CD4-positive, alpha-beta T cell treated with Interleukin-4 for 1 hour (primary cell): ENCODE data around the gene ANKRD33.

Source experiments
- DNase-seq, 2 donors: peaks; one replicate each; pipeline ENCODE4 v3.0.0-alpha.2; 2020 to 2022

Gene ANKRD33

DNA sequence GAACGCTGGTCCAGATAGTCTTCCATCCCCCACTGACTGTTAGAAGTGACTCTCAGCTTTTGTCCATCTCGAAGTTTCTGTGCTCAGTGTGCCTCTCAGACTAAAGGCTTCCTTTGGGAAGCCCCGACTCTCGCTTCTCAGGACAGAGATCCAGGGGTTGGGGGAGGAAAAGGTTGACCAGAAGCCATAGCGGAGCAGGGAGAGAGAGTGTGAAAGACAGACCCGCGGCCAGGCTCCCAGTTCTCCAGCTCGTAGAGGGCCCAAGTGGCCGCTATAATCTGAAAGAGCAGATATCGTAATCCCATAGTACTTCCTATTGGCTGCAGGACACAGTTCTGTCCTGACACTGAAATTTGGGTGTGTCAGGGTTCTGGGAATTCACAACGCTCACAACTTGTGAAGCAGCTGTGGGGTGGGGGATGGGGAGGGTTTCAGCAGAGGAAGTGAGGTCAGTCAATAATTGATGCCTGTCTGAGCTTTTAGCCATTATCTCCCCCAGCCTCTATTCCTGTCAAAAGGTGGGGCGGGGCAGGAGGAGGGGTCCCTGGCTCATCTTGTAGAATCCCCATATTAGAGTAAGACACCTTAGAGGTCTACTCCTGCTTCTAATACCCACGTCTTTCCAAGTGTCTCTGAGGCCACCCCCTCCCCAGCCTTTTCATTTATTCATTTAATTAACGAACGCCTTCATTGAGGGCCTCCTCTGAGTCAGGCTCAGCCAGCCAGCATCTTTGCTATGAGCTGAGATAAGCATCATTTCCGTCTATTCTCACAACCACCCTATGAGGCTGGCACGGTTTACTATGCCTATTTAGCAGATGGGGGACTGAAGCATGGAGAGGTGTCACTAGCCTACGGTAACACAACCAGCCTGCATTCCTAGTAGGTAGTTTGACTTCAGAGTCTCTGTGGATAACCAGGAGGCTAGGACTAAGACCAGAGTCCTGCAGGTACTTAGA, 17.8 kb downstream of the ANKRD33 start:
- peak in 1 of 2 donors; percentile 33 for DNase-seq

DNA sequence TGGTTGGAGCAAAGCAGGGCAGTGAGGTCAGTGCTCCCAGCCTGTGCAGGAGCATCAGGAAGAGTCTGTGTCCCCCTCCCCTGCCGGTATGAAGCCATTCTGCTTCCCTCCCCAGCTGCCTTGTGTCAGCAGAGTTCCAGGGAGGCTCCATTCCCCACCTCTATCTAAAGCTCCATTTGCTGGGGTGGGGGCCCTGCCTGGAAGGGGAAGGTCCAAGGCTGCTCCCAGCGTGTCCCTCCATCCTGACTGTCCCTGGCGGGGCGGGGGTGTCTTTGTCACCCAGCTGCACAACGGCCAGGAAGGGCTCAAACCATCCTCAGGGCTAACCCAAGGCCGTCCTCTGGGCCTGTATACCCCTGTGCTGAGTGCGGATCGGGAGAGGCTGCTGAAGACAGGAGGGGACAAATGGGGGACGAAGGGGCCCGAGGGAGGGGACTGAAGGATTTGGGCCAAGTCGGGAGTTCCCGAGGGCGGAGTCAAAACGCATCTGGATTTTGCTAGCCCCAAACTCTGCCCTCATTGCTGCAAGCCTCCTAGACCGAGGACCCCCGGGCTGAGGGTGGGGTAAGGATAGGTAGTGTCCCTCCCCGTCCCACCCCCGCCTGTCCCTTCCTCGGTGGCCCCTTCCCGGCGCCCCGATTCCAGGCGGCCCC, 18.7 kb downstream of the ANKRD33 start:
- no peak for DNase-seq

DNA sequence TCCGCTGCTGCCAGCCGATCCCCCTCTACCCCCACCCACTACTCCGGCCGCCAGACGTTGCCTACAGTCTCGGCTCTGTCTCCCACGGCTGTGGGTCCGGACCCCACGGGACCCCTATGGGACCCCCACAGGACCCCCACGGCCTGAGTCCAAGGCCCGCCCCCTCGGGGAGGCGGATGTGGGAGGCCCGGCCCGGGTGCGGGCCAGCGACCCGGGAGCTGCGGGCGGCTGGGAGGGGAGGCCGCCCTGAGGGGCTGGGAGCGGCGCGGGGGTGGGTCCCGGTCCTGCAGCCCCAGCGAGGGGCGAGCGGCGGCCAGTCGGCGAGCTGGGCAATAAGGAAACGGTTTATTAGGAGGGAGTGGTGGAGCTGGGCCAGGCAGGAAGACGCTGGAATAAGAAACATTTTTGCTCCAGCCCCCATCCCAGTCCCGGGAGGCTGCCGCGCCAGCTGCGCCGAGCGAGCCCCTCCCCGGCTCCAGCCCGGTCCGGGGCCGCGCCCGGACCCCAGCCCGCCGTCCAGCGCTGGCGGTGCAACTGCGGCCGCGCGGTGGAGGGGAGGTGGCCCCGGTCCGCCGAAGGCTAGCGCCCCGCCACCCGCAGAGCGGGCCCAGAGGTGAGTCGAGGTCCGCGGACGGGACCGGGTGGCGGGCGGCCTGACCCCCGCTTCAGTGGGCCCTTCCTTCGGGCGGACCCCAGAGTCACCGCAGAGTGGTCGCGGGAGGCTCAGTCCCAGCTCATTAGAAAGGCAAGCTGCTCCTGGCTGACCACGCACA, 19.4 kb downstream of the ANKRD33 start, which contains the start of gene ACVRL1:
ACVRL1 (plus strand) TSS at position 422 of the 773 bp plus-strand sequence. CDS start 4,971 bp downstream, outside the sequence.
- no peak for DNase-seq

DNA sequence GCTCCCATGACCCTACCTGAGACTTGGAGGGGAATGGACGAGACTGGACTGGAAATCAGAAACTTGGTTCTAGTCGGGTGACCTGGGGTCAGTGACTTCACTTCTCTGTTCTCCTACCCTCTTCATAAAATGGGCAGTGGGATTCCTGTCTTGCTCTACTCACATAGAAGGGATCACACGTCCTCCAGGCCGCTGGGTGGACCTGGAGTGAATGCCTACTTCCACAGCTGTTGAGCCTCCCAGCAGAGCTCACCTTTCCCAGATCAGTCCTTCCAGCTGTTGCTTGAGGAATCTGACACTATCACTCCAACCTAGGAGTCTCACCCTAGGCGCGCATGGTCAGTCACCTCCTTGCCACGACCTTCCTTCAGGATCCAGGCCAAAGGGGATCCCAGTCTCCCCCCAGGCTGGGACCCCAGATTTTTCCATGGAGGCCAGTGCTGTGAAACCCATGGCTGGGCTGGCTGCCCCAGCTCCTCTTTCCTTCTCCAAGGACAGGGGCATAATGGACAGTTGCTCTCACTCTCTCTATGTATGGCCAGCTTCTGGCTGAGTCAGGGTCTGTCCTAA, 20.0 kb downstream of the ANKRD33 start:
- no peak for DNase-seq

DNA sequence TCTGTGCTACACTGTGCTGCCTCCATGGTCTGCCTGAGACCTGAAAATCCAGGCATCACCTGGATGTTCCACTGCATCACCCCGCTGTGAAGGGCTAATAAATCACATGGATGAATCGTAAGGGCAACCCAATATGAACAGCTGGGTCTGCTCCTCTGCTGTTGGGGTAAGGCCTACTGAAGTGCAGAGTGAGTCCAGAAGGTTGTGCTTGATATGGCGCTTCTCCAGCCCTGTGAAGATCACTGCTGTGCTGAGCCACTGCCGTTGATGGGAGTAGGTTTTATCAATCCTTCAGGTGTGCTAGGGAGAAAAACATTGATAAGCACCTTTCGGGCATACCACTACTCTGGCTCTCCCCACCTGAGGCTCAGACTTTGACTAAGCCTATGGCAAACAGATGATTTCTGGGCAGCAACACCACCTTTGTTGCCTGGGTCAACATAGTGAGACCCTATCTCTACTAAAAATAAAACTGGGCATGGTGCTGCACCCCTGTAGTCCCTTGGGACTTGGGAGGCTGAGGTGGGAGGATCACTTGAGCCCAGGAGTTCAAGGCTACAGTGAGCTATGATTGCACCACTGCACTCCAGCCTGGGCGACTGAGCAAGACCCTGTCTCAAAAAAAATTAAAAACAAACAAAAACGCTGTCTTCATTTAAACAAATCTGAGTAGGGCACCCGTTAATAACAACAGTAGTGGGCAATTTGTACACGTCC, 21.1 kb downstream of the ANKRD33 start:
- DNase-seq = no peak

DNA sequence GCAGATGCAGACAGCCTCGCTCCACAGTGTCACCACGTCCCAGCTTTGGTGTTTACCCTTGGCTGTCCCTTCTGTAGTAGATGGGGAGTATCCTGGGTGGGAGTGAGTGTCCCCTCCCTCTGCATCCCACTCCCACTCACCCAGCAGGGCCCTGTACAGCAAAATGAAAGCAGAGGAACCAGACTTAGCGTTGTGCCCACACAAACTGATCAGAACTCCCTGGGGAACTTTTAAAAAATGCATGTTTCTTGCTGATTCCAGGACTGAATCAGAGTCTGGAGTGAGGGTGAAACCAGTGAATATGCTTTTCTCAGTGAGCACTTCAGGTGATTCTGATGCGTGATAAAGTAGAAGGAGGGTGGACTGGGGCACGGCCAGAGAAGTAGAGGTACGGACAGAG, 22.3 kb downstream of the ANKRD33 start:
- no peak for DNase-seq

DNA sequence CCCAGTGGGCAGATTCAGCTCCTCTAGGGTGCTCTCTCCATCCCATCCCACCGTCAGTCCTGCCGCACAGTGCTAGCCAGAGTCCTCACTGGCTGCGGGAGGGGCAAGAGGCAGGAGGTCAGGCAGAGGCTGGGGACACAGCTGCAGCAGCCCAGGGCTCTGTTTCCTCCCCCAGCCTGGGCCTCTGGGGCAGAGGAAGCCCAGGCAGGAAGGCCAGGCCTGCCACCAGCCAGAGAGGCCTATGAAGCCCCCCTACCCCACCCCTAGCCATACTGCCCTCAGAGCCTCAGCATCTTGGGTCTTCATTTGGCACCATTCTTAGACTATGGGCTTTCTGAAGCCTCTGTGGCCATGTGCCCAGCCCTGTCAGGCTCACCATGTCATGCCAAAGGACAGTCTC, 22.8 kb downstream of the ANKRD33 start:
- DNase-seq = no peak

DNA sequence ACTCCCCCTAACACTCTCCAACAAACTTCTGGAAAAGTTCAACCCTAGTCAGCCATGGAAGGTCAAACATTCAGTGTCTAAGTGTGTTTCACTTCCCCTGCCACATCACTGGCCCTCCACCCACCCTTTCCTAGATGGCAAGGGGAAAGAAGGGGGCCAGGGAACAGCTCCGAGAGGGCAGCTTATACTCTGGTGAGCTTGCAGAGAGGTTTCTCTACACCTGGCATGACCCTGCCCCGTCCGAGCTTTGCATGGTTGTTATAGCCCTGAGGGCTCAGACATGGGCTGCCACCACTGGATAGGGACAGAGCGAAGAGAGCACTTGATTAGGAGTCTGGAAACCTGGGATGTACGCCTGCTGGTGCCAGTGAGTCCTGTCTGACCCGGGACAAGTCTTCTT, 23.4 kb downstream of the ANKRD33 start:
- DNase-seq = no peak

DNA sequence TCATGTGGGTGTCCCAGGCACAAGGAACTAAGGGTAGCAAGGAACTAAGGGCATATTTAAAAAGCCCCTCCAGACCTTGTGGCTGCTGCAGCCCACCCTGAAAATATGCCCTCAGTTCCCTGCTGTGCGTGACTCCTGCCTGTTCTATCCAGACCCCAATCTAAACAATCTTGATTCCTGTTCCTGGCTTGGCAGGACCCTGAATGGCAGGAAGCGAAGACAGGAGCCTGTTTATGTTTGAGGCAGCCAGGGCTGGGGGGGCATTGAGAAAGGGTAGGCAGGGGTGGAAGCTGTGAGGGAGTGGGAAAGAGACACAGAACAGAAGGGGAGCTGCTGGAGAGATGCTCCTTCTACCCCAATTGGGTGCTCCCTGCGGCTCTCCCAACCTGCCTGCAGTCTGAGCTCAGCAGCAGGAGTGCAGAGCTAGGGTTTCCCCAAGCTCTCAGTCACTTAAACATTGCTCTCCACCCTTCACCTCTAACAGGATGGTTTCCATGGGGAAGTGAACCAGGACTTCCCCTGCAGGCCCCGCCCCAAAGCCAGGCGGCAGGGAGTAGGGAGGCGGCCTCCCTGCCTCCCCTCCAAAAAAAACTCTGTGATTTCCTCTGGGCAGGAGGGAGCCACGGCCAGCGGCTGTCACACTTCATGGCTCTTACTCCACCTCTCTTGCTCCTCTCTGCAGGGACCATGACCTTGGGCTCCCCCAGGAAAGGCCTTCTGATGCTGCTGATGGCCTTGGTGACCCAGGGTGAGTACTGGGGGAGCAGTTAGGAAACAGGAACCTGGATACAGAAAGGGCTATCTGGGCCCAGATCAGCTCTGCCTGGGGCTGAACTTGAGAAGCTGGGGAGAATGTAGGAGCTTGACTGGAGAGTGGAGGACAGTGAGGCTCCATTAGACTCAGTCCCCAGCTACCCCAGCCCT, 24.1 kb downstream of the ANKRD33 start:
- no peak for DNase-seq

DNA sequence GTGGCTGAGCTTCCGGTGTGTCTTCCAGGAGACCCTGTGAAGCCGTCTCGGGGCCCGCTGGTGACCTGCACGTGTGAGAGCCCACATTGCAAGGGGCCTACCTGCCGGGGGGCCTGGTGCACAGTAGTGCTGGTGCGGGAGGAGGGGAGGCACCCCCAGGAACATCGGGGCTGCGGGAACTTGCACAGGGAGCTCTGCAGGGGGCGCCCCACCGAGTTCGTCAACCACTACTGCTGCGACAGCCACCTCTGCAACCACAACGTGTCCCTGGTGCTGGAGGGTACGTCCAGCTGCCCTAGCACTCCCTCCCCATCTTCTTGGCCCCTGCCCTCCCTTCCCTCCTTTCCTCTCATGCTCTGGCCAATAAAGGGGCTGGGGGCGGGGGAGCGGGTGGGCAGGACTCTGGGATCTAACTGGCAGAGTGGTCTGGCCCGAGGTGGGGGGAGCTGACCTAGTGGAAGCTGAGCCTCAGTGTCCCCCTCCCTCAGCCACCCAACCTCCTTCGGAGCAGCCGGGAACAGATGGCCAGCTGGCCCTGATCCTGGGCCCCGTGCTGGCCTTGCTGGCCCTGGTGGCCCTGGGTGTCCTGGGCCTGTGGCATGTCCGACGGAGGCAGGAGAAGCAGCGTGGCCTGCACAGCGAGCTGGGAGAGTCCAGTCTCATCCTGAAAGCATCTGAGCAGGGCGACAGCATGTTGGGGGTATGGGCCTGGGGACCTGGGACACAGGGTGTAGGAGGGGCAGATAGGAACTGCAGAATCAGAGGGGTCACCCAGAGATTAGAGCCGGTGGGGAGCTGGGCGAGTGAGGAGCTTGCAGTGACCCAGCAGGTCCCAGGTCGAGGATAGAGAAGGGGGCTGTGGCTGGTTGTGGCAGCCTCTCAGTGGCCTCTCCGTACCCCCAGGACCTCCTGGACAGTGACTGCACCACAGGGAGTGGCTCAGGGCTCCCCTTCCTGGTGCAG, 25.4 kb downstream of the ANKRD33 start:
- DNase-seq = no peak

DNA sequence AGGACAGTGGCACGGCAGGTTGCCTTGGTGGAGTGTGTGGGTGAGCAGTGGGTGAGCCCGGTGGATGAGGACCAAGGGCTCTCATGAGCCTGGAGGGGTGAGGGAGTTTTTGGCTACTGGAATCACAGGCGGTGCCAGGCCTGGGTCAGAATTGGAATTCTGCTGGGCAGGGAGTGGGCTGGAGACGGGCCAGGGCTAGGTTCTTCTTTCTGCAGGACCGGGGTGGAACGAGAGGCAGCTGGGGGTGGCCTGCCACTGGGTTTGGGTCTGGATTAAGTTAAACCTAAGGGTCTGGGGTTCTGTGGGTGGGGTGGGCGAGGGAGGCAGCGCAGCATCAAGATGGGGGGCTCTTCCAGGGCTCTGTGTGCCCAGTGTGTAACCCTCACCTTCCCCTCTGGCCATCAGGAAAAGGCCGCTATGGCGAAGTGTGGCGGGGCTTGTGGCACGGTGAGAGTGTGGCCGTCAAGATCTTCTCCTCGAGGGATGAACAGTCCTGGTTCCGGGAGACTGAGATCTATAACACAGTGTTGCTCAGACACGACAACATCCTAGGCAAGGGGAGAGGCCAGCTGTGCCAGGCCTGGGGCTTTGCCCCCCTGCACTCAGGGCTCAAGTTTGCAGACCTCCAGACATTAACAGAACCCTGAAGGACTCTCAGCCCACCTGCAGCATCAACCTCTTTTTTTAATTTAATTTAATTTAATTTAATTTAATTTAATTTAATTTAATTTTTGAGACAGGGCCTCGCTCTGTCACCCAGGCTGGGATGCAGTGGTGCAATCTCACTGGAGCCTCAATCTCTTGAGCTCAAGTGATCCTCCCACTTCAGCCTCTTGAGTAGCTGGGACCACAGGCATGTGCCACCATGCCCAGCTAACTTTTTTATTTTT, 26.4 kb downstream of the ANKRD33 start:
- no peak for DNase-seq

DNA sequence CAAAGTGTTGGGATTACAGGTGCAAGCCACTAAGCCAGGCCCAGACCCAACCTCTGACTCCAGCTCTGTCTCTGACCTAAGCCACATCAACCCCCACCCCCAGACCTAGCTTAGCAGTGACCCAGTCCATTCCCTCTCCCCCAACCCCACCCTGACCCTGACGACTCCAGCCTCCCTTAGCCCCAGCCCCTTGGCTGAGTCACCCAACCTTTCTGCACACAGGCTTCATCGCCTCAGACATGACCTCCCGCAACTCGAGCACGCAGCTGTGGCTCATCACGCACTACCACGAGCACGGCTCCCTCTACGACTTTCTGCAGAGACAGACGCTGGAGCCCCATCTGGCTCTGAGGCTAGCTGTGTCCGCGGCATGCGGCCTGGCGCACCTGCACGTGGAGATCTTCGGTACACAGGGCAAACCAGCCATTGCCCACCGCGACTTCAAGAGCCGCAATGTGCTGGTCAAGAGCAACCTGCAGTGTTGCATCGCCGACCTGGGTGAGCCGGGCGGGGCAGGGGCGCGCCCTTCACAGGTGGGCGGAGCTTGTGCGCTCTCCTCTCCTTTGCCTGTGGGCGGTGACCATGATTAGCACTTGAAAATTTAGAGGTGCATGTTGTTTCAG, 27.2 kb downstream of the ANKRD33 start:
- no peak for DNase-seq

DNA sequence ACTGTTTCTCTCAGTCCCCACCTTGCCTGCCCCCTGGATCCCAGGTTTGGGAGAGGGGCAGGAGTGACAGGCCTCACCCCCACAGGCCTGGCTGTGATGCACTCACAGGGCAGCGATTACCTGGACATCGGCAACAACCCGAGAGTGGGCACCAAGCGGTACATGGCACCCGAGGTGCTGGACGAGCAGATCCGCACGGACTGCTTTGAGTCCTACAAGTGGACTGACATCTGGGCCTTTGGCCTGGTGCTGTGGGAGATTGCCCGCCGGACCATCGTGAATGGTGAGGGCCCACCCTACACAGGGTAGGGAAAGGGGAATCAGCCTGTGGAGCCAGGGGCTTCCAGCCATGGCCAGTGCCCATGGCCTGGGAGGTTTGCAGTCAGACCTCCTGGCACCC, 28.0 kb downstream of the ANKRD33 start:
- no peak for DNase-seq

DNA sequence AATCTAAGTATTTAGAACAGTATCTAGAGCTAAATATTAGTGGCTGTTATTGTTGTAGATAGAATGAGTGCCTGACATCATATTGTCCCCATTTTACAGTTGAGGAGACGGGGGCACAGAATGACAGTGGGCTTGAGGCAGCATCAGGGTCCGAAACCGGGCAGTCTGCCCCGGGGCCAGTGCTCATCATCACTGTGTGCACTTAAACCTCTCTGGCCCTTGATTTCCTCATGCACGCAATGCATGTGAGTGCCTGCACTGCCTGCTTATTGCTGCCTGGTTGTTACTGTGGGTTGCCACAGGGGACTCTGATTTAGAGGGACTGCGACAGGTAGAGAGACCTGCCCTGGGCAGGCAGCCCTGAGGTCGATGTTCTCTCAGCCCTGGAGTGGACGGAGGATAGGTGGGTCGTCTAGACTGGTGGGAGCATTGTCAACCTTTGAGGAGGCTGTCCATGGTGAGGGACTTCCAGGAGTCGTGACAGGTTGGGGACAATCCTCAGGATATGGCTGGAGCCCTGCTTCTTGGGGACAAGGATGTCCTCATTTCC, 29.2 kb downstream of the ANKRD33 start:
- DNase-seq = no peak

DNA sequence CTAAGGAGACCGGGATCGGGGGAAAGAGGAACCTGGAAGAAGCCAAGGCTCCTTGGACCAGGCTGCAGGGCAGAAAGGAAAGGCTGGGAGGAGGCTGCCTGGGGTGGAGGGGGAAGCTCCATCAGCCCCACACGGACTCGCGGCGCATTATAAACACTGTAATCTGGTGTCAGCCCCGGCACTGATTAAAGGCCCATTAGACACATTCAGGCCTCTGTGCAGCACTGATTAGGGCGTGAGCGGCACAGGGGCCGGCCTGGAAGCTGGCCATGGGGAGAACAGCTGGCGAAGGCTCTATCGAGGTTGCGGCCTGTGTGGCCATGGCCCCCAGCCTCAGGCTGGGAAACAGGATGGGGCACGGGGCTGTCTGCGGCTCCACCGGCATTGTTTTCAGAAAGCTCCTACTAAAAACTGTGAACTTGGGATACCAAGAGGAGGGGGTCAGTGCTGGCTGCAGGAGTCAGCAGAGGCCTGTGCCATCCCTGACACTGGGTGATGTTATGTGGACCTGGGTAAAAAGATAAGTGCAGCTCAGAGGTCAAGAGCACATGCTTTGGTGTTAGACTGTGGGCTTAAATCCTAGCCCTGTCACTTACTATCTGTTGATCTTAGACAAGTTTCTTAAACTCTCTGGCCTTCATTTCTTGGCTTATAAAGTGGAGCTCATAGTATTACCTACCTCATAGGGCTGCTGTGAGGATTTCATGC, 30.0 kb downstream of the ANKRD33 start:
- DNase-seq = no peak

DNA sequence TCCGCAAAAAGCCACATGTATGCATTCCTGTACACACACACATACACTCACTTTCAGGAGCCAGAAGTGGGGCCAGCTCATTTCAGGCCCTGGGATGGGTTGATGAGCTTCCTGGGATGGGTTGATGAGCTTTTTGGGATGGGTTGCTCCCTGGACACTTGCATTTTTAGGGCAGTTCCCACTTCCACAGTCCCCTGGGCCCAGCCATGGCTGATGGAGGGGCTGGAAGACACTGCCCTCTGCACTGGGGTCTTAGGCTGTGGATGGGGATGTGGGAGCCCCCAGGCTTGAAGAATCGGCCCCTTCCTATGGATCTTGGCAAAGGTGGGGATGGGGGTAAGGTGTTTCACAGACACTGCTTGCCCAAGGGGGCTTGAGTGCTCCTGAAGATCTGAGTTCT, 32.1 kb downstream of the ANKRD33 start:
- no peak for DNase-seq

DNA sequence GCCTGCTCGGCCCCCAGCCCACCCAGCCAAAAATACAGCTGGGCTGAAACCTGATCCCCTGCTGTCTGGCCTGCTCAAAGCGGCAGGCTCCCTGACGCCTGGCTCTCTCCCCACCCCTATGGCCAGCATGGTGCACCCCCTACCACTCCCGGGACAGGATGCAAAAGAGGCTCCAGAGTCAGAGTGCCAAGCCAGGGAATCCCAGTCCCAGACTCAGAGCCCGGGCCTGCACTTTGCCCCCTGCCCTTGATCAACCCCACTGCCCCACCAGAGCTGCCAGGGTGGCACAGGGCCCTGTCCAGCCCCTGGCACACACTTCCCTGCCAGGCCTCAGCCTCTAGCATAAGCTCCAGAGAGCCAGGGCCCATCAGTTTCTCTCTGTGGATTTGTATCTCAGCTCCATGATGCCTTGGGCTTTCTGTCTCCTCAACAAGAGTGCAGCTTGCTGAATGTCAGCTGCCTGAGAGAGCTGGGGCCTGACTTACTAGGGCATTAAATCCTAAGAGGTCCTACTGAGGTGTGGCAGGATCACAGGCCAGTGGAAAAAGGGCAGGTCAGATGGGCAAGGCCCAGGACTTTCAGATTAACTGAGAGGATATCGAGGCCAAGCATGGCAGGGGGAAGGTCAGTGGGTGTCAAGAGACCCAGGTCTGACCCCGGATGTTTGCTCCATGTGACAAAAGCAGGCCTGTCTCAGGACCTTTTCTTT, 33.3 kb downstream of the ANKRD33 start:
- no peak for DNase-seq
